ENCODE results near the gene CCNL2.

Gene CCNL2

GRCh38 chr1:1356796-1357401 lies 42.2 kb downstream of the CCNL2 start:
- Histone ChIP-seq H3K9me3 (ENCODE audit: control insufficient read depth in 1 of 2, low read length in 2 of 2) (no peaks in the 10 kb centered on the region), H3K27me3 (ENCODE audit: low read depth, low read length) (peaks cover 7% of the 10 kb centered on the region), H3K27ac (ENCODE audit: low read length) (no peak overlapping the region), H3K36me3 (ENCODE audit: control insufficient read depth in 1 of 2, insufficient read depth in 2 of 2, low read length in 2 of 2) (peaks cover 0 to 9% of the 10 kb centered on the region in 2 donors), H3K4me3 (ENCODE audit: low read depth in 1 of 2, low read length in 2 of 2) (peak overlapping the region; percentile 56 to 72), H3K4me1 (ENCODE audit: control insufficient read depth in 1 of 2, insufficient read depth in 2 of 2, low read length in 2 of 2) (peaks cover 6 to 76% of the 10 kb centered on the region in 2 donors)

GRCh38 chr1:1356166-1356795 lies 42.9 kb downstream of the CCNL2 start:
- peaks cover 6 to 78% of the 10 kb centered on the region in 2 donors for H3K4me1 ChIP-seq (ENCODE audit: control insufficient read depth in 1 of 2, insufficient read depth in 2 of 2, low read length in 2 of 2)
- peaks cover 7% of the 10 kb centered on the region for H3K27me3 ChIP-seq (ENCODE audit: low read depth, low read length)
- H3K4me3 ChIP-seq (ENCODE audit: low read depth in 1 of 2, low read length in 2 of 2): peak overlapping the region; percentile 56 to 72
- H3K36me3 ChIP-seq (ENCODE audit: control insufficient read depth in 1 of 2, insufficient read depth in 2 of 2, low read length in 2 of 2): peaks cover 0 to 9% of the 10 kb centered on the region in 2 donors
- no peaks in the 10 kb centered on the region for H3K9me3 ChIP-seq (ENCODE audit: control insufficient read depth in 1 of 2, low read length in 2 of 2)
- H3K27ac ChIP-seq (ENCODE audit: low read length): no peak overlapping the region

DNA sequence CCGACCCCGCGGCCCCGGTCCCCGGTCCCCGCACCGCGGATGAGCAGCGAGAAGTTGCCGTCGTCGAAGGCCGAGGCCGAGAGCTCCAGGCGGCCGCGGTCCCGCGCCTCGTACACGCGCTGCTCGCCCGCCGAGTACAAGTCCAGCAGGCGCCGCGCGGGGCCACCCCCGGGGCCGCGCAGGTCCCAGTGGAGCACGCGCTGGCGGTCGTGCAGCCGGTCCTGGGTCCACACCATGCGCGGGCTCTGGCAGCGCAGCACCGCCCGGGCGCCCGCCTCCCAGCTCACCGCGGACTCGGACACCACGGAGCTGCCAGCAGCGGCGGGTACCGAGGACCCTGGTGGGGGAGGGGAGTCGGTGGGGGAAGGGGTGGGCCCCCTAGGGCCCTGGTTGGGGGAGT lies 43.7 kb downstream of the CCNL2 start:
- H3K9me3 ChIP-seq (ENCODE audit: control insufficient read depth in 1 of 2, low read length in 2 of 2): no peaks in the 10 kb centered on the region
- peaks cover 7% of the 10 kb centered on the region for H3K27me3 ChIP-seq (ENCODE audit: low read depth, low read length)
- peak overlapping the region in 1 of 2 donors; percentile 40 for H3K4me3 ChIP-seq (ENCODE audit: low read depth in 1 of 2, low read length in 2 of 2)
- peaks cover 0 to 9% of the 10 kb centered on the region in 2 donors for H3K36me3 ChIP-seq (ENCODE audit: control insufficient read depth in 1 of 2, insufficient read depth in 2 of 2, low read length in 2 of 2)
- peaks cover 0 to 72% of the 10 kb centered on the region in 2 donors for H3K4me1 ChIP-seq (ENCODE audit: control insufficient read depth in 1 of 2, insufficient read depth in 2 of 2, low read length in 2 of 2)
- H3K27ac ChIP-seq (ENCODE audit: low read length): no peak overlapping the region

DNA sequence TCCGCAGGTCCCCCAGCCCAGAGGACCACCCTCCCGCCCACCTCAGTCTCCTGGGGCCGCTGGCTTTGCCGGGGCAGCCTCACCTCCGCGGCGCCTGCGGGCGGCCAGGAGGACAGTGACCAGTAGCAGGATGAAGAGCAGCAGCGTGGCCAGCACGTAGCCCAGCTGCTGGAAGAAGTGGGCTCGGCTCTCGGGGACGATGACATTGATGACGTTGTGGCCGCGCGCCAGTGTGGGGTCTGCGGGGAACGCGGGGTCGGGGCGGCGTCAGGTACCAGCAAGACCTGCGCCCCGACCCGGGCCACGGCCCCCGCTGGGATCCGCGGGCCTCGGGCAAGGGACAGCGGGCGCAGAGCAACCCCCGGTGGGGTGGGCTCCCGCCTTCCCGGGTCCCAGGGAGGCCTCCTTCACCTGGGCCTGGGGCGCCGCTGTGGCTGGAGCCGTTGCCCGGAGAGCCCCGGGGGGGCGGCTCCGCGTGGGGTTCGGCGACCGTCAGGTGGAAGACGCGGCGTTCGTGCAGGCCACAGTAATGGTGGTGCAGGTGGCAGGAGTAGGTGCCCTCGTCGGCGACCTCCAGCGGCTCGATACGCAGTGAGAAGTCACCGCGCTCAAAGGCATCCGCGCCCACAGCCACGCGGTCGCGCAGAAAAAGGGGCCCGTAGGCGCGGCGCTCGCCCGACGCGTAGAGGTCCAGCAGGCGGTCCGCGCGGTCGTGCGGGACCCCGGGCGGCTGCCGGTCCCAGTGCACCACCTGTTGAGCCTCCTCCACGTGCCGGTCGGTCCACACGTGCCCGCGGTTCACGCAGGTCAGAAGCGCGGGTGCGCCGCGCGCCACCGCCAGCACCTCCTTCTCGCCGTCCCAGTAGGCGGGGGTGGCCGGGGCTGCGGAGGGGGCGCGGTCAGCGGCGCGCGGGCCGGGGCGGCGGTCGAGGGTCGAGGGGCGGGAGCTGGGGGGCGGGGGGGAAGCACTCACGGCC lies 44.6 kb downstream of the CCNL2 start:
- Histone ChIP-seq H3K27ac (ENCODE audit: low read length) (no peak overlapping the region), H3K4me1 (ENCODE audit: control insufficient read depth in 1 of 2, insufficient read depth in 2 of 2, low read length in 2 of 2) (peaks cover 0 to 65% of the 10 kb centered on the region in 2 donors), H3K9me3 (ENCODE audit: control insufficient read depth in 1 of 2, low read length in 2 of 2) (no peaks in the 10 kb centered on the region), H3K36me3 (ENCODE audit: control insufficient read depth in 1 of 2, insufficient read depth in 2 of 2, low read length in 2 of 2) (peaks cover 0 to 9% of the 10 kb centered on the region in 2 donors), H3K4me3 (ENCODE audit: low read depth in 1 of 2, low read length in 2 of 2) (no peak overlapping the region), H3K27me3 (ENCODE audit: low read depth, low read length) (peaks cover 7% of the 10 kb centered on the region)

GRCh38 chr1:1353389-1354151 lies 45.6 kb downstream of the CCNL2 start:
- Histone ChIP-seq H3K27me3 (ENCODE audit: low read depth, low read length) (peaks cover 7% of the 10 kb centered on the region), H3K9me3 (ENCODE audit: control insufficient read depth in 1 of 2, low read length in 2 of 2) (no peaks in the 10 kb centered on the region), H3K4me1 (ENCODE audit: control insufficient read depth in 1 of 2, insufficient read depth in 2 of 2, low read length in 2 of 2) (peaks cover 0 to 57% of the 10 kb centered on the region in 2 donors), H3K36me3 (ENCODE audit: control insufficient read depth in 1 of 2, insufficient read depth in 2 of 2, low read length in 2 of 2) (peaks cover 0 to 9% of the 10 kb centered on the region in 2 donors), H3K27ac (ENCODE audit: low read length) (no peak overlapping the region), H3K4me3 (ENCODE audit: low read depth in 1 of 2, low read length in 2 of 2) (no peak overlapping the region)

DNA sequence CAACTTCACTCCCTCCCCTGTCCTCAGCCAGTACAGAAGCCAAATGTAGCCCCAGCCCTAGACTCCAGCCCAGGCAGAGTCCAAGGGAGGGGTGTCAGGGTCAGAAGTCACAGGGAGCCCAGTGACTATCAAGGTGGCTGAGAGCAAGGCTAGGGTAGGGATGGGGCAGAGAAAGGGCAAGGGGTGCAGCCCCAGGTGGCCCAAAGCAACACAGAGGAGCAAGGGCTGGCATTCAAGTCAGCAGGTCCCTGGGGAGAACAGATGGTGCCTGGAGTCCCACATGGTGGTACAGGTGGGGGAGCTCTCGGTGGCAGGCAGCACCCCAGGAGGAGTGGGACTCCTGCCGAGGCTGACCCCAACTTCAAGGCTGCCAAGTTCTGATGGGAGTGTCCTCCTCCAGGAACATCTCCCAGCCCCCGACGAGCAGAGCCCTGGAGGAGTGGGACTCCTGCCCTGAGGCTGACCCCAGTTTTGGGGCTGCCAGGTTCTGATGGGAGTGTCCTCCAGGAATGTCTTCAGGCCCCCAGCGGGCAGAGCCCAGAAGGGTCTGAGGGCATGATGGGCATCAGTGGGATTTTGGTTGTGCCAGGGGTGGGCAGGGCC lies 46.2 kb downstream of the CCNL2 start:
- H3K27me3 ChIP-seq (ENCODE audit: low read depth, low read length): peaks cover 7% of the 10 kb centered on the region
- H3K4me1 ChIP-seq (ENCODE audit: control insufficient read depth in 1 of 2, insufficient read depth in 2 of 2, low read length in 2 of 2): peaks cover 0 to 60% of the 10 kb centered on the region in 2 donors
- no peak overlapping the region for H3K27ac ChIP-seq (ENCODE audit: low read length)
- H3K4me3 ChIP-seq (ENCODE audit: low read depth in 1 of 2, low read length in 2 of 2): no peak overlapping the region
- H3K9me3 ChIP-seq (ENCODE audit: control insufficient read depth in 1 of 2, low read length in 2 of 2): no peaks in the 10 kb centered on the region
- peaks cover 0 to 9% of the 10 kb centered on the region in 2 donors for H3K36me3 ChIP-seq (ENCODE audit: control insufficient read depth in 1 of 2, insufficient read depth in 2 of 2, low read length in 2 of 2)

DNA sequence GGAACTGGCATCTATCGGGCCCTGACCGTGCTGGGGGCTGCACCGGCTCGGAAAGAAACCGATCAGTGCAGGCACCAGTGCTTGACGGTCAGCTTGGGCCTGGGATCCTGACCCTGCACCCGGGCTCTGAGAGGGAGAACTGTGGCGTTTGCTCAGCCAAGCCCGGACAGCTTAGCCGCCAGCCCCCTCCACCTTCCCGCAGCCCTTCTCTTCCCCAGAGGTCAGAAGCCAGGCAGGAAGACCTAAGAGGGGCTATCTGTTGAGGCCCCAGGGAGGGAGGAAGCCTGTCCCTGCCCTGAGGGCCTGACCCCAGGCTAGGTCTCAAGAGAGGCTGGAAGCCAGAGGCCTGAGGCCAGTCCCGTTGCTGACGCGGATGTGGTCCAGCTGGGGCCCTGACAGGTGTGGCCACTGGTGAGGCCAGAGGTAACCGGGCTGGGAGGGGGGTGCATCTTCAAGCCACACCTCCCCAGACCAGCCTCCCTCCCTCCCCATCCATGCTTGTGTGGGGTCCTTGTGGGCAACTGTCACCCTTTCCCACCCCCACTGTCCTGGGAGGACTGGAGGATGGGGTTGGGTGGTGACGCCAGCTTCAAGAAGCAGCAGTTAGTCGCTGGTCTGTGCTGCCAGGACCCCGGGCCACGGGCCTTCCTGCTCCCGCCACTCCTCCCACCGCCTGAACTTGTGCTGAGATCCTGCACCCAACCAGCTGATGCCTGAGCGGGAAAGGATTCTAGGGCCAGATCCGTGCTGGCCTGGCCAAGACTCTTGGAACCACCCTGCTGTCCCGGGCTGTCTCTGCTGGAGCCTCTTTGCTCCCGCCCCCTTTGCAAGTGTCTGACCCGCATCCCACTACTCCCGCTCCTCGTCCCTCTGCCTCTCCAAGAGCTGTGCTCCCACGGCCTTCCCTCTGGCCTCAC lies 47.4 kb downstream of the CCNL2 start:
- peaks cover 7 to 68% of the 10 kb centered on the region in 2 donors for H3K4me1 ChIP-seq (ENCODE audit: control insufficient read depth in 1 of 2, insufficient read depth in 2 of 2, low read length in 2 of 2)
- H3K27me3 ChIP-seq (ENCODE audit: low read depth, low read length): peaks cover 7% of the 10 kb centered on the region
- no peaks in the 10 kb centered on the region for H3K9me3 ChIP-seq (ENCODE audit: control insufficient read depth in 1 of 2, low read length in 2 of 2)
- H3K4me3 ChIP-seq (ENCODE audit: low read depth in 1 of 2, low read length in 2 of 2): peak overlapping the region in 1 of 2 donors; percentile 24
- H3K27ac ChIP-seq (ENCODE audit: low read length): no peak overlapping the region
- peaks cover 0 to 9% of the 10 kb centered on the region in 2 donors for H3K36me3 ChIP-seq (ENCODE audit: control insufficient read depth in 1 of 2, insufficient read depth in 2 of 2, low read length in 2 of 2)

GRCh38 chr1:1349256-1350012 lies 49.7 kb downstream of the CCNL2 start, which contains the start of gene DVL1:
TSS of gene DVL1 (minus strand) at chr1:1349418. CDS start at chr1:1349065, 353 bp downstream.
- Histone ChIP-seq H3K4me3 (ENCODE audit: low read depth in 1 of 2, low read length in 2 of 2) (peak within 1 kb of the TSS; percentile 61 to 73), H3K36me3 (ENCODE audit: control insufficient read depth in 1 of 2, insufficient read depth in 2 of 2, low read length in 2 of 2) (peaks cover 0 to 8% of the 10 kb centered on the region in 2 donors), H3K4me1 (ENCODE audit: control insufficient read depth in 1 of 2, insufficient read depth in 2 of 2, low read length in 2 of 2) (peaks cover 9 to 72% of the 10 kb centered on the region in 2 donors), H3K27ac (ENCODE audit: low read length) (peak within 1 kb of the TSS; percentile 51), H3K27me3 (ENCODE audit: low read depth, low read length) (peaks cover 7% of the 10 kb centered on the region), H3K9me3 (ENCODE audit: control insufficient read depth in 1 of 2, low read length in 2 of 2) (no peaks in the 10 kb centered on the region)

GRCh38 chr1:1348420-1349255 lies 50.5 kb downstream of the CCNL2 start:
- H3K27me3 ChIP-seq (ENCODE audit: low read depth, low read length): peaks cover 7% of the 10 kb centered on the region
- peaks cover 9 to 64% of the 10 kb centered on the region in 2 donors for H3K4me1 ChIP-seq (ENCODE audit: control insufficient read depth in 1 of 2, insufficient read depth in 2 of 2, low read length in 2 of 2)
- H3K36me3 ChIP-seq (ENCODE audit: control insufficient read depth in 1 of 2, insufficient read depth in 2 of 2, low read length in 2 of 2): peaks cover 0 to 4% of the 10 kb centered on the region in 2 donors
- H3K9me3 ChIP-seq (ENCODE audit: control insufficient read depth in 1 of 2, low read length in 2 of 2): no peaks in the 10 kb centered on the region
- peak overlapping the region; percentile 51 for H3K27ac ChIP-seq (ENCODE audit: low read length)
- peak overlapping the region; percentile 61 to 73 for H3K4me3 ChIP-seq (ENCODE audit: low read depth in 1 of 2, low read length in 2 of 2)
